Activated CD8-positive, alpha-beta memory T cell treated with anti-CD3 and anti-CD28 coated beads, Interleukin-2, amount 50 U/mL, for 24 hours (primary cell): ENCODE results near the gene FGF3.
"Not testable (repeated sequence)": the region's sequence is repeated elsewhere in the genome, so short reads cannot be mapped to it uniquely, and the experiment has no call there.

Experiments
- DNase-seq: peaks from one replicate; pipeline ENCODE4 v3.0.0-alpha.2; 2020; ENCODE audit errors: extremely low read depth

The FGF3 gene

GRCh38 chr11:69773626-69774353 lies 45.4 kb downstream of the FGF3 start:
- no peak for DNase-seq

- no peak for DNase-seq
Measured at GRCh38 chr11:69771466-69771865, 47.8 kb downstream of the FGF3 start.

GRCh38 chr11:69770540-69770939 lies 48.7 kb downstream of the FGF3 start:
- no peak for DNase-seq

- no peak for DNase-seq
Measured at GRCh38 chr11:69765498-69765995, 53.7 kb downstream of the FGF3 start.

- not testable (repeated sequence) for DNase-seq
Measured at GRCh38 chr11:69764918-69765317, 54.3 kb downstream of the FGF3 start.

GRCh38 chr11:69760319-69760718 lies 58.9 kb downstream of the FGF3 start:
- no peak for DNase-seq
